SU-DHL-6 (cell line): Measurements from ENCODE around the gene LDB1.

Experiments
- H2AFZ ChIP-seq: fragments of 200-600 bp; sonication (generic); 2 replicates; pipeline ENCODE4 v1.6.1; 2014; ENCODE audit warnings: low read depth, mild to moderate bottlenecking, moderate library complexity, mixed read lengths, antibody characterized with exemption, low read length; ENCODE audit not compliant: severe bottlenecking
- H3F3A ChIP-seq: fragments of 200-600 bp; shearing (Covaris generic); 2 replicates; pipeline ENCODE4 v1.6.0; 2016; ENCODE audit warnings: antibody characterized with exemption, mild to moderate bottlenecking; ENCODE audit not compliant: insufficient read depth
- H3K27ac ChIP-seq: fragments of 200-600 bp; sonication (generic); 2 replicates; pipeline ENCODE4 v1.5.1; 2016; ENCODE audit warnings: low read depth, mild to moderate bottlenecking, low read length, moderate library complexity, mixed read lengths
- H3K27me3 ChIP-seq: fragments of 200-600 bp; sonication (generic), shearing (Covaris generic); 2 replicates; pipeline ENCODE4 v1.6.0; 2014; ENCODE audit warnings: mild to moderate bottlenecking, low read length
- H3K36me3 ChIP-seq: fragments of 200-600 bp; sonication (generic); 2 replicates; pipeline ENCODE4 v1.6.1; 2014; ENCODE audit warnings: mild to moderate bottlenecking, low read length, mixed read lengths
- H3K4me2 ChIP-seq: fragments of 300-600, 200-600 bp; shearing (Covaris generic), sonication (generic); 2 replicates; pipeline ENCODE4 v1.6.0; 2014; ENCODE audit warnings: low read length, low read depth, mild to moderate bottlenecking; ENCODE audit not compliant: poor library complexity, severe bottlenecking
- H3K4me3 ChIP-seq: fragments of 200-600 bp; sonication (generic); 2 replicates; pipeline ENCODE4 v1.5.1; 2014; ENCODE audit warnings: antibody characterized with exemption, low read length, mild to moderate bottlenecking, mixed read lengths; ENCODE audit not compliant: insufficient read depth, poor library complexity, severe bottlenecking
- H3K79me2 ChIP-seq: fragments of 200-600 bp; sonication (generic); 2 replicates; pipeline ENCODE4 v1.6.1; 2014; ENCODE audit warnings: mild to moderate bottlenecking, low read length, moderate library complexity; ENCODE audit not compliant: insufficient read depth
- H3K9ac ChIP-seq: fragments of 200-600 bp; sonication (generic); 2 replicates; pipeline ENCODE4 v1.7.0; 2014; ENCODE audit warnings: mild to moderate bottlenecking, low read length
- H3K9me2 ChIP-seq: fragments of 200-600 bp; sonication (generic); replicated peaks from 2 replicates; pipeline ENCODE4 v1.6.1; 2014; ENCODE audit warnings: low read length; ENCODE audit not compliant: insufficient read depth
- H3K9me3 ChIP-seq: fragments of 200-600 bp; sonication (generic); 2 replicates; pipeline ENCODE4 v1.6.1; 2014; ENCODE audit warnings: low read length, mixed read lengths; ENCODE audit not compliant: insufficient read depth
- H4K20me1 ChIP-seq: fragments of 200-600 bp; sonication (generic); 2 replicates; pipeline ENCODE4 v1.6.1; 2014; ENCODE audit warnings: low read depth, mild to moderate bottlenecking, antibody characterized with exemption, low read length, moderate library complexity, mixed read lengths
- CTCF ChIP-seq: fragments of 200-600 bp; sonication (generic); IDR thresholded peaks from one replicate; pipeline ENCODE4 v1.5.1; 2017; ENCODE audit warnings: antibody characterized with exemption, mild to moderate bottlenecking, low read length, moderate library complexity; ENCODE audit not compliant: insufficient read depth, poor library complexity, severe bottlenecking
- EZH2phosphoT487 ChIP-seq: fragments of 200-600 bp; sonication (generic), shearing (Covaris generic); conservative IDR thresholded peaks from 2 replicates; pipeline ENCODE4 v1.6.1; 2018; ENCODE audit warnings: mild to moderate bottlenecking, antibody characterized with exemption, low read length, moderate library complexity, mixed read lengths

Gene LDB1, protein sequence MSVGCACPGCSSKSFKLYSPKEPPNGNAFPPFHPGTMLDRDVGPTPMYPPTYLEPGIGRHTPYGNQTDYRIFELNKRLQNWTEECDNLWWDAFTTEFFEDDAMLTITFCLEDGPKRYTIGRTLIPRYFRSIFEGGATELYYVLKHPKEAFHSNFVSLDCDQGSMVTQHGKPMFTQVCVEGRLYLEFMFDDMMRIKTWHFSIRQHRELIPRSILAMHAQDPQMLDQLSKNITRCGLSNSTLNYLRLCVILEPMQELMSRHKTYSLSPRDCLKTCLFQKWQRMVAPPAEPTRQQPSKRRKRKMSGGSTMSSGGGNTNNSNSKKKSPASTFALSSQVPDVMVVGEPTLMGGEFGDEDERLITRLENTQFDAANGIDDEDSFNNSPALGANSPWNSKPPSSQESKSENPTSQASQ

GRCh38 chr10:102120142-102120990, at the start of gene LDB1:
TSS of gene LDB1 (minus strand) at chr10:102120368. CDS start at chr10:102120110, 258 bp downstream.
- peak within 1 kb of the TSS; percentile 81 for H2AFZ ChIP-seq

DNA sequence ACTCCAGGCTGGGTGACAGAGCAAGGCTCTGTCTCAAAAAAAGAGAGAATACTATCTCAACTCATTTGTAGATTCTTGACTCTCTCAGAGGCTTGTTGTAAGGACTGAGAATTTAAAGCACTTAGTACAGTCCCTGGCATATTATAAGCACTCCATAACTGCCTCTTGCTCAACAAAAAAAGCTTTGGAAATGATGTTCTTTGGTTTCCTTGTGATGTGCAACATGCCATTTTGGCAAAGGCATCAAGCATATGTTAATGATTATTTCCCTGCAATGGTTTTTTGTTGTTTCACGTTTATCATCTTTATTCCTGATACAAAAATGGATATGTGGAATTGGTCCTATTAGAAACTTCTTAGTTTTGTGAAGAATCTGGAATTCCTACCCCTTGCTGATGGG, 47.7 kb upstream of the LDB1 start:
- H3K27ac ChIP-seq: no peak overlapping the region
- H3K9ac ChIP-seq: no peak overlapping the region
- H2AFZ ChIP-seq: no peak overlapping the region
- H3K4me3 ChIP-seq: no peak overlapping the region
- no peaks in the 10 kb centered on the region for H3K9me3 ChIP-seq
- TF ChIP-seq CTCF (no peak), EZH2phosphoT487 (no peak)
- no peaks in the 10 kb centered on the region for H3K9me2 ChIP-seq
- no peak overlapping the region for H3K4me2 ChIP-seq
- H3F3A ChIP-seq: peaks cover 20% of the 10 kb centered on the region; the same call in 1 of the 2 replicates
- H3K27me3 ChIP-seq: no peaks in the 10 kb centered on the region
- H3K36me3 ChIP-seq: peaks cover 5% of the 10 kb centered on the region
- H4K20me1 ChIP-seq: no peaks in the 10 kb centered on the region
- no peaks in the 10 kb centered on the region for H3K79me2 ChIP-seq

More at GRCh38 chr10:102120142-102120990, at the start of gene LDB1:
- H3K4me2 ChIP-seq: peak within 1 kb of the TSS; percentile 89
- peak within 1 kb of the TSS; percentile 78 for H3K27ac ChIP-seq
- peaks cover 39% of the 10 kb centered on the region for H3K79me2 ChIP-seq
- peaks cover 39% of the 10 kb centered on the region for H3F3A ChIP-seq
- peak within 1 kb of the TSS; percentile 87 for H3K9ac ChIP-seq
- no peaks in the 10 kb centered on the region for H3K9me2 ChIP-seq
- peak within 1 kb of the TSS; percentile 70 for H3K4me3 ChIP-seq
- no peaks in the 10 kb centered on the region for H3K9me3 ChIP-seq
- no peak for TF ChIP-seq CTCF
- H4K20me1 ChIP-seq: no peaks in the 10 kb centered on the region
- H3K36me3 ChIP-seq: no peaks in the 10 kb centered on the region
- H3K27me3 ChIP-seq: no peaks in the 10 kb centered on the region

GRCh38 chr10:102163342-102163989, 43.3 kb upstream of the LDB1 start:
- TF ChIP-seq EZH2phosphoT487: no peak
- no peak for TF ChIP-seq CTCF
- no peak overlapping the region for H3K9ac ChIP-seq
- peaks cover 29% of the 10 kb centered on the region for H3F3A ChIP-seq
- H3K4me2 ChIP-seq: no peak overlapping the region
- H2AFZ ChIP-seq: no peak overlapping the region
- no peaks in the 10 kb centered on the region for H3K9me3 ChIP-seq
- H3K27ac ChIP-seq: no peak overlapping the region
- H3K4me3 ChIP-seq: no peak overlapping the region
- H4K20me1 ChIP-seq: peaks cover 3% of the 10 kb centered on the region; the same call in 1 of the 2 replicates
- H3K9me2 ChIP-seq: no peaks in the 10 kb centered on the region
- no peaks in the 10 kb centered on the region for H3K27me3 ChIP-seq
- no peaks in the 10 kb centered on the region for H3K79me2 ChIP-seq
- peaks cover 26% of the 10 kb centered on the region for H3K36me3 ChIP-seq
